SK-N-SH treated with all-trans-retinoic acid at 6 μM for 48 hours (cell line): ENCODE results near the gene ATP13A2.

Experiments used
- ARNTL ChIP-seq: fragments of 450-650 bp; formaldehyde crosslinking; IDR thresholded peaks from 2 replicates; pipeline ENCODE4 v1.5.0; 2020; ENCODE audit warnings: low read depth, mild to moderate bottlenecking, moderate library complexity, borderline replicate concordance
- BACH2 ChIP-seq: fragments of 250-450 bp; sonication (Bioruptor Pico); IDR thresholded peaks from 2 replicates; pipeline ENCODE4 v1.9.0; 2021; ENCODE audit warnings: mild to moderate bottlenecking, borderline replicate concordance
- CSDC2 ChIP-seq: fragments of 250-450 bp; sonication (Bioruptor Pico); IDR thresholded peaks from 2 replicates; pipeline ENCODE4 v1.5.0; 2020; ENCODE audit warnings: mild to moderate bottlenecking, moderate library complexity
- CSRNP3 ChIP-seq: fragments of 250-450 bp; sonication (Bioruptor Pico); IDR thresholded peaks from 2 replicates; pipeline ENCODE4 v1.5.1; 2021; ENCODE audit warnings: mild to moderate bottlenecking, moderate library complexity
- ISL1 ChIP-seq: fragments of 250-450 bp; sonication (Bioruptor Pico); IDR thresholded peaks from 2 replicates; pipeline ENCODE4 v2.1.2; 2022; ENCODE audit warnings: mild to moderate bottlenecking, moderate library complexity
- PATZ1 ChIP-seq: fragments of 250-450 bp; sonication (Bioruptor Pico); IDR thresholded peaks from 2 replicates; pipeline ENCODE4 v1.8.0; 2020; ENCODE audit warnings: mild to moderate bottlenecking, moderate library complexity, borderline replicate concordance
- SNAI2 ChIP-seq: fragments of 250-450 bp; sonication (Bioruptor Pico); IDR thresholded peaks from 2 replicates; pipeline ENCODE4 v1.5.0; 2020; ENCODE audit warnings: mild to moderate bottlenecking, moderate library complexity
- ZFP3 ChIP-seq: fragments of 250-450 bp; sonication (Bioruptor Pico); IDR thresholded peaks from 2 replicates; pipeline ENCODE4 v1.5.0; 2020; ENCODE audit warnings: mild to moderate bottlenecking, moderate library complexity
- ZFP30 ChIP-seq: fragments of 450-650 bp; formaldehyde crosslinking; IDR thresholded peaks from 2 replicates; pipeline ENCODE4 v1.5.0; 2022; ENCODE audit warnings: mild to moderate bottlenecking, moderate library complexity

- TF ChIP-seq ZFP3 (CRISPR knock-in tag), result no peak
- TF ChIP-seq BACH2 (CRISPR knock-in tag), result no peak
- no peak for TF ChIP-seq ISL1
- no peak for TF ChIP-seq ZFP30 (CRISPR knock-in tag)
- TF ChIP-seq ARNTL (CRISPR knock-in tag), result no peak
- TF ChIP-seq SNAI2 (CRISPR knock-in tag), result no peak
- no peak for TF ChIP-seq PATZ1 (CRISPR knock-in tag)
- TF ChIP-seq CSRNP3 (CRISPR knock-in tag), result no peak
- no peak for TF ChIP-seq CSDC2
These were observed 31.1 kb downstream of the ATP13A2 start, which contains the start of gene MFAP2 for GRCh38 chr1:16980473-16981268.
